ENCODE data around the gene TTC34.

TTC34 gene

GRCh38 chr1:2638466-2639115 lies 162.9 kb downstream of the TTC34 start:
- TF ChIP-seq, protein P1, sequence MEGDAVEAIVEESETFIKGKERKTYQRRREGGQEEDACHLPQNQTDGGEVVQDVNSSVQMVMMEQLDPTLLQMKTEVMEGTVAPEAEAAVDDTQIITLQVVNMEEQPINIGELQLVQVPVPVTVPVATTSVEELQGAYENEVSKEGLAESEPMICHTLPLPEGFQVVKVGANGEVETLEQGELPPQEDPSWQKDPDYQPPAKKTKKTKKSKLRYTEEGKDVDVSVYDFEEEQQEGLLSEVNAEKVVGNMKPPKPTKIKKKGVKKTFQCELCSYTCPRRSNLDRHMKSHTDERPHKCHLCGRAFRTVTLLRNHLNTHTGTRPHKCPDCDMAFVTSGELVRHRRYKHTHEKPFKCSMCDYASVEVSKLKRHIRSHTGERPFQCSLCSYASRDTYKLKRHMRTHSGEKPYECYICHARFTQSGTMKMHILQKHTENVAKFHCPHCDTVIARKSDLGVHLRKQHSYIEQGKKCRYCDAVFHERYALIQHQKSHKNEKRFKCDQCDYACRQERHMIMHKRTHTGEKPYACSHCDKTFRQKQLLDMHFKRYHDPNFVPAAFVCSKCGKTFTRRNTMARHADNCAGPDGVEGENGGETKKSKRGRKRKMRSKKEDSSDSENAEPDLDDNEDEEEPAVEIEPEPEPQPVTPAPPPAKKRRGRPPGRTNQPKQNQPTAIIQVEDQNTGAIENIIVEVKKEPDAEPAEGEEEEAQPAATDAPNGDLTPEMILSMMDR (IDR thresholded peaks at IDR 0.05; ENCODE audit: low read depth, low read length), result no peak
- no peak overlapping the region for H3K4me3 ChIP-seq (ENCODE audit: low read depth, low read length)

GRCh38 chr1:2637442-2638145 lies 163.9 kb downstream of the TTC34 start:
- no peak overlapping the region for H3K4me3 ChIP-seq (ENCODE audit: low read depth, low read length)
- TF ChIP-seq, protein P1 (IDR thresholded peaks at IDR 0.05; ENCODE audit: low read depth, low read length), result no peak

GRCh38 chr1:2636733-2637132 lies 164.8 kb downstream of the TTC34 start:
- H3K4me3 ChIP-seq (ENCODE audit: low read depth, low read length), result no peak overlapping the region
- TF ChIP-seq, protein P1 (IDR thresholded peaks at IDR 0.05; ENCODE audit: low read depth, low read length), result no peak

DNA sequence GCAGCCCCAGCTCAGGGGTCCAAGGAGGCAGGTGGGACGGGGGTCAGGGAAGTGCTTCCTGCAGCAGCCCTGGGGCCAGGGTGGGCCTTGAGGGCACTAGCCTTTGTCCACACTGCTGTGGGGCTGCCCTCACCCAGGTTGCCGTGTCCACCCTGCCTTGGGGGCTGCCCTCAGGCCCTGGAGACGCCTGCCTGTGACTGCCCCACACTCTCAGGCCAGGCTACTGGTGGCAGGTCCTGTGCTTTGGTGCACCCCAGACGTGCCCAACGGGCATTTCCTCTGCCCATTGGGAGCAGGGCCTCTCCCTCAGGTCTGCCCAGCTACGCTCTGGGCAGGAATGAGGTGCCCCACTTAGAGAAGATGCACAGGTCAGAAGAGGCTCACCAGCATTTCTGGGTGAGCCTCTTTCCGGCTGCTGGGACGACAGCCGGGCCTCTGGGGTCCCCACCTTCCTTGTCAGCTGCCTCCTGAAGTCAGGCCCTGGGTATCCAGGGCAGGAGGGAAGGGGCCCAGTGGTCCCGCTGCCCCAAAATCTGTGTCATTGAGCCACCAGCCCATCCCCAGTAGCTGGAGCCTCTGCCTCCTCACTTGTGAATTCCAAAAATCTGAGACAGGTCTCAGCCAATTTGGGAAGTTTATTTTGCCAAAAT lies 166.0 kb downstream of the TTC34 start:
- no peak overlapping the region for H3K4me3 ChIP-seq (ENCODE audit: low read depth, low read length)
- TF ChIP-seq, protein P1 (IDR thresholded peaks at IDR 0.05; ENCODE audit: low read depth, low read length), result no peak

- H3K4me3 ChIP-seq (ENCODE audit: low read depth, low read length), result no peak overlapping the region
- TF ChIP-seq, protein P1 (IDR thresholded peaks at IDR 0.05; ENCODE audit: low read depth, low read length), result no peak
Measured at GRCh38 chr1:2633936-2634491, 167.5 kb downstream of the TTC34 start.

DNA sequence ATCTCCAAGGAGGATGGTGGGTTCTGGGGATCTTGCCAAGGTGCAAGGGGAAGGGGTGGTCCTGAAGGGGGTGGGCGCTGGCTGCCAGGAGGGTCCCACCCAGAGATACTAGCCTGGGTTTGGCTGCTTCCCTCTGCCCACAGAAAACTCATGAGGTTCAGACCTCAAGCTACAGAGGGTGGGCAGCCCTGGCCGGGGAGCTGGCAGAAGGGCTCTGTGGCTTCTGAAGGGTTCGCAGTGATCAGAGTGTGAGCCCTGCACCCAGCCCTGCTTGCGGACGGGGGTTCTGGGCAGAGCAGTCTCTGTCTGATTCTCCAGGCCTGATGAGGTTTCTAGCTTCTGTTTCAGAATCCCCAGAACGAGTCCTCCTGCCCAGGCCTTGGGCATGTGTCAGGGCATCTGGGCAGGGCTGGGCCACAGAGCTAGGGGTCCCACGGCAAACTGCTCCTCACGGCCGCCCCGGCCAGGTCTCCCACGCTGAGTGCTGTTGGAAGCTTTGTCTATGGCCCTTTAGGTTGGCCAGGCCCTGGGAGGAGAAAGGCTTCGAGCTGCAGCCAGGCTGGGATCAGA lies 168.0 kb downstream of the TTC34 start:
- H3K4me3 ChIP-seq (ENCODE audit: low read depth, low read length), result no peak overlapping the region
- TF ChIP-seq, protein P1 (IDR thresholded peaks at IDR 0.05; ENCODE audit: low read depth, low read length), result no peak
